Endothelial cell of umbilical vein (primary cell): Measurements from ENCODE around the gene PDHX.

ENCODE experiments used
- POLR2A ChIP-seq: IDR thresholded peaks from 2 replicates; pipeline ENCODE4 v1.6.1; 2012; ENCODE audit warnings: low read depth, mild to moderate bottlenecking, control low read depth, low read length
- TF ChIP-seq, protein P1 (sequence below), 2 donors: IDR thresholded peaks; 1 replicate in 1 of 2; 2 replicates in 1 of 2; pipeline ENCODE4 v1.5.1; 2011; ENCODE audit warnings: low read length in 2 of 2, mild to moderate bottlenecking in 2 of 2, moderate library complexity in 2 of 2, control low read depth in 1 of 2, inconsistent platforms in 1 of 2, low read depth in 1 of 2; ENCODE audit not compliant: insufficient read depth in 1 of 2; ENCODE audit errors: extremely low read depth in 1 of 2

DNA sequence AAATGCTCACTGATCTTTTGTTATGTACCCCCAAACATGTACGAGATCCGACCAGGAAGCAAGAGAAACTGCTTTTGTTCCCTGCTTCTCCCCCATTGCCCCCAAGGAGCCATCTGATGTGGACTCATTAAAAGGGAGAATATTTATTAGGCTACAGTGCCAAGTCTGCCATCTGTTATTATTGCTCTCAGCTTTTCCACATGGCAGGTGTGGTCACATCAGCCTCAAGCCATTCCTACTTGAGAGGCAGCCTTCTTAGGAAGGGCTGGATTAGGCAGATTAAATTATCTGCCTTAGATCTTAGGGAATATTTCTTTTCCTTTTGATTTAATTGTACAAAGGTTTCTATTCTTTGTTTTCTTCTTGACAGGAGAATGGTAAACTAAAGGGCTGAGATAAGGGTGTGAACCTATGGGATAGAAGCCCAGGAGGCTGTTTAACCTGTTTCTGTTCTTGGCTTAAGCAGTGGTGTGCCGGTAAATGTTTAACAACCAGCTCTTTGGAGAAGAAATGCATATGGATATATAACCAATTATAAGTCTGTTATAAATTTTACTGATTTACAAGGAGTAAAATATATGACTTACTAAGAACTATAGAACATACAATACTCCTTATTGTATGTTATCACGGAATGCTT lies 88.8 kb downstream of the PDHX start:
- TF ChIP-seq, protein P1, sequence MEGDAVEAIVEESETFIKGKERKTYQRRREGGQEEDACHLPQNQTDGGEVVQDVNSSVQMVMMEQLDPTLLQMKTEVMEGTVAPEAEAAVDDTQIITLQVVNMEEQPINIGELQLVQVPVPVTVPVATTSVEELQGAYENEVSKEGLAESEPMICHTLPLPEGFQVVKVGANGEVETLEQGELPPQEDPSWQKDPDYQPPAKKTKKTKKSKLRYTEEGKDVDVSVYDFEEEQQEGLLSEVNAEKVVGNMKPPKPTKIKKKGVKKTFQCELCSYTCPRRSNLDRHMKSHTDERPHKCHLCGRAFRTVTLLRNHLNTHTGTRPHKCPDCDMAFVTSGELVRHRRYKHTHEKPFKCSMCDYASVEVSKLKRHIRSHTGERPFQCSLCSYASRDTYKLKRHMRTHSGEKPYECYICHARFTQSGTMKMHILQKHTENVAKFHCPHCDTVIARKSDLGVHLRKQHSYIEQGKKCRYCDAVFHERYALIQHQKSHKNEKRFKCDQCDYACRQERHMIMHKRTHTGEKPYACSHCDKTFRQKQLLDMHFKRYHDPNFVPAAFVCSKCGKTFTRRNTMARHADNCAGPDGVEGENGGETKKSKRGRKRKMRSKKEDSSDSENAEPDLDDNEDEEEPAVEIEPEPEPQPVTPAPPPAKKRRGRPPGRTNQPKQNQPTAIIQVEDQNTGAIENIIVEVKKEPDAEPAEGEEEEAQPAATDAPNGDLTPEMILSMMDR (IDR thresholded peaks at IDR 0.05; ENCODE audit: extremely low read depth in 1 of 2, insufficient read depth in 1 of 2, low read depth in 1 of 2, low read length in 2 of 2): no peak
- no peak for TF ChIP-seq POLR2A
